Thyroid gland (tissue), 4 donors: ENCODE data around the gene CD48. TPM values are rescaled to one million over a fixed set of nuclear protein-coding genes. Genes with fewer than 3 reads are reported as not detected.

ENCODE experiments used
- DNase-seq, 2 donors: peaks; one replicate each; pipeline ENCODE4 v3.0.0-alpha.2; 2019
- H3K27ac ChIP-seq, 3 donors: fragments of 200-600 bp; sonication (generic); 1 replicate in 2 of 3; 2 replicates in 1 of 3; pipeline ENCODE4 v1.5.1; 2016 to 2019; ENCODE audit warnings: mild to moderate bottlenecking in 1 of 3, moderate library complexity in 1 of 3
- H3K27me3 ChIP-seq: fragments of 200-600 bp; sonication (generic); one replicate; pipeline ENCODE4 v1.5.1; 2019
- H3K36me3 ChIP-seq, 2 donors: fragments of 200-600 bp; sonication (generic); one replicate each; pipeline ENCODE4 v1.5.1; 2016 to 2019
- H3K4me1 ChIP-seq, 2 donors: fragments of 200-600 bp; sonication (generic); one replicate each; pipeline ENCODE4 v1.5.1; 2017 to 2019
- H3K4me3 ChIP-seq, 3 donors: fragments of 200-600 bp; sonication (generic); replicated peaks in 1 of 3; 1 replicate in 2 of 3; 2 replicates in 1 of 3; pipeline ENCODE4 v1.5.1; 2016; ENCODE audit warnings: mild to moderate bottlenecking in 1 of 3
- H3K9me3 ChIP-seq: fragments of 200-600 bp; sonication (generic); one replicate; pipeline ENCODE4 v1.5.1; 2017
- CTCF ChIP-seq, 6 experiments: fragments of 200-600 bp in 3 of 6; fragments of 450-650 bp in 3 of 6; sonication (generic) in 3 of 6; IDR thresholded peaks; one replicate each; pipeline ENCODE4 v1.5.1; 2016 to 2019; ENCODE audit warnings: antibody characterized with exemption in 6 of 6, mild to moderate bottlenecking in 2 of 6, inconsistent platforms in 1 of 6, moderate library complexity in 1 of 6
- POLR2A ChIP-seq, 2 donors: fragments of 450-650 bp; IDR thresholded peaks; one replicate each; pipeline ENCODE4 v1.6.1; 2017; ENCODE audit warnings: antibody characterized with exemption in 2 of 2, mild to moderate bottlenecking in 2 of 2, moderate library complexity in 1 of 2
- WGBS, 2 donors: methylation state at CpG; one replicate each; pipeline ENCODE4 v1.1.5; 2017; 5-methylcytosine and 5-hydroxymethylcytosine counted together
- intact Hi-C: fragments of 100-400 bp; cut with DNase I; formaldehyde crosslinking; loops from one replicate; pipeline ENCODE4 v1.15.1; 2023
- total RNA-seq, 4 donors: library from RNA; depleted of rRNA; stranded (reverse); fragments of >200 nt; gene quantifications; one replicate each; pipeline ENCODE4 v1.2.3, GENCODE V29; 2016

CD48 gene
- total RNA-seq, 4 donors from 2014 or later, result 3.5 to 13.6 (median 4.8) TPM

- Histone ChIP-seq H3K27ac (no peak overlapping the region), H3K36me3 (no peaks in the 10 kb centered on the region), H3K4me1 (no peaks in the 10 kb centered on the region), H3K4me3 (no peak overlapping the region), H3K9me3 (no peaks in the 10 kb centered on the region), H3K27me3 (no peaks in the 10 kb centered on the region)
- intact Hi-C loops, result no loop called here
- 87 to 90% methylated on average over 4 of the region's 4 CpGs for WGBS, 2 donors
- no peak for DNase-seq
- TF ChIP-seq CTCF (IDR thresholded peaks at IDR 0.05) (no peak), POLR2A (IDR thresholded peaks at IDR 0.05) (no peak)
Measured at GRCh38 chr1:160662910-160663309, 48.7 kb downstream of the CD48 start.

GRCh38 chr1:160659566-160659965 lies 52.1 kb downstream of the CD48 start:
- TF ChIP-seq POLR2A (IDR thresholded peaks at IDR 0.05), result no peak
- TF ChIP-seq CTCF (IDR thresholded peaks at IDR 0.05), result no peak
- no peak overlapping the region for H3K4me3 ChIP-seq
- no peaks in the 10 kb centered on the region for H3K4me1 ChIP-seq
- WGBS, 2 donors, result 91 to 95% methylated on average over 4 of the region's 4 CpGs
- DNase-seq, result no peak
- intact Hi-C loops, result no loop called here
- no peaks in the 10 kb centered on the region for H3K9me3 ChIP-seq
- no peak overlapping the region for H3K27ac ChIP-seq
- H3K27me3 ChIP-seq, result no peaks in the 10 kb centered on the region
- H3K36me3 ChIP-seq, result no peaks in the 10 kb centered on the region

GRCh38 chr1:160658814-160659193 lies 52.8 kb downstream of the CD48 start:
- H3K27ac ChIP-seq, result no peak overlapping the region
- no peak overlapping the region for H3K4me3 ChIP-seq
- no peak for DNase-seq
- 93 to 100% methylated on average over 2 of the region's 2 CpGs for WGBS, 2 donors
- no peaks in the 10 kb centered on the region for H3K36me3 ChIP-seq
- intact Hi-C loops, result no loop called here
- no peaks in the 10 kb centered on the region for H3K27me3 ChIP-seq
- no peaks in the 10 kb centered on the region for H3K9me3 ChIP-seq
- H3K4me1 ChIP-seq, result no peaks in the 10 kb centered on the region
- no peak for TF ChIP-seq POLR2A (IDR thresholded peaks at IDR 0.05)
- TF ChIP-seq CTCF (IDR thresholded peaks at IDR 0.05), result no peak

- no peak for DNase-seq
- WGBS, 2 donors, result 88 to 92% methylated on average over 8 of the region's 8 CpGs
- Histone ChIP-seq H3K4me3 (no peak overlapping the region), H3K27ac (no peak overlapping the region), H3K27me3 (no peaks in the 10 kb centered on the region), H3K36me3 (no peaks in the 10 kb centered on the region), H3K9me3 (no peaks in the 10 kb centered on the region), H3K4me1 (no peaks in the 10 kb centered on the region)
- TF ChIP-seq CTCF (IDR thresholded peaks at IDR 0.05) (no peak), POLR2A (IDR thresholded peaks at IDR 0.05) (no peak)
- intact Hi-C loops, result no loop called here
Measured at GRCh38 chr1:160658162-160658813, 53.3 kb downstream of the CD48 start.

- no peak overlapping the region for H3K4me3 ChIP-seq
- H3K27me3 ChIP-seq, result no peaks in the 10 kb centered on the region
- H3K9me3 ChIP-seq, result no peaks in the 10 kb centered on the region
- no peak for DNase-seq
- intact Hi-C loops, result no loop called here
- H3K36me3 ChIP-seq, result no peaks in the 10 kb centered on the region
- H3K27ac ChIP-seq, result no peak overlapping the region
- TF ChIP-seq CTCF (IDR thresholded peaks at IDR 0.05), result no peak
- TF ChIP-seq POLR2A (IDR thresholded peaks at IDR 0.05), result no peak
- no peaks in the 10 kb centered on the region for H3K4me1 ChIP-seq
- 64 to 73% methylated on average over 5 of the region's 5 CpGs for WGBS, 2 donors
Measured at GRCh38 chr1:160657250-160657781, 54.3 kb downstream of the CD48 start.
